ENCODE results near the gene SAPCD2. TPM values are rescaled to one million over a fixed set of nuclear protein-coding genes. Genes with fewer than 3 reads are reported as not detected.

The SAPCD2 gene
- total RNA-seq, 4 donors from 2014 or later, result 0.17 to 0.40 (median 0.26) TPM; not detected in 1

DNA sequence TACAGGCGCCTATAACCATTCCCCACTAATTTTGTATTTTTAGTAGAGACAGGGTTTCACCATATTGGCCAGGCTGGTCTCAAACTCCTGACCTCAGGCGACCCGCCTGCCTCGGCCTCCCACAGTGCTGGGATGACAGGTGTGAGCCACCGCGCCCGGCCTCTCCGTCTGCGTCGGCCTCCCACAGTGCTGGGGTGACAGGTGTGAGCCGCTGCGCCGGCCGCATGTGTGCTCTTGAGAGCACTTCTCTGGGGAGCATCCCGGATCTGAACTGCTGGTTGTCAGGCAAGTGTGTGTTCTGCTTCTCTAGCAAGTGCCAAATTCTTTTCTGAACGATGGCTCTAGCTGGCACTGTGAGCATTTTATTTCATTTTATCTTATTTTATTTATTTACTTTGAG is 12.8 kb downstream of the SAPCD2 start:
- Histone ChIP-seq H3K36me3 (no peaks in the 10 kb centered on the region), H3K4me3 (no peak overlapping the region), H3K9me3 (no peaks in the 10 kb centered on the region), H3K27ac (replicated peaks in 1 of 4) (no peak overlapping the region), H3K27me3 (peaks cover 7 to 19% (median 11%) of the 10 kb centered on the region in 4 donors), H3K4me1 (peaks cover 31 to 56% (median 55%) of the 10 kb centered on the region in 4 donors)
- intact Hi-C loops (cut with DNase I), result no loop called here
- 54% methylated on average over 16 of the region's 16 CpGs for WGBS
- TF ChIP-seq, protein P1, sequence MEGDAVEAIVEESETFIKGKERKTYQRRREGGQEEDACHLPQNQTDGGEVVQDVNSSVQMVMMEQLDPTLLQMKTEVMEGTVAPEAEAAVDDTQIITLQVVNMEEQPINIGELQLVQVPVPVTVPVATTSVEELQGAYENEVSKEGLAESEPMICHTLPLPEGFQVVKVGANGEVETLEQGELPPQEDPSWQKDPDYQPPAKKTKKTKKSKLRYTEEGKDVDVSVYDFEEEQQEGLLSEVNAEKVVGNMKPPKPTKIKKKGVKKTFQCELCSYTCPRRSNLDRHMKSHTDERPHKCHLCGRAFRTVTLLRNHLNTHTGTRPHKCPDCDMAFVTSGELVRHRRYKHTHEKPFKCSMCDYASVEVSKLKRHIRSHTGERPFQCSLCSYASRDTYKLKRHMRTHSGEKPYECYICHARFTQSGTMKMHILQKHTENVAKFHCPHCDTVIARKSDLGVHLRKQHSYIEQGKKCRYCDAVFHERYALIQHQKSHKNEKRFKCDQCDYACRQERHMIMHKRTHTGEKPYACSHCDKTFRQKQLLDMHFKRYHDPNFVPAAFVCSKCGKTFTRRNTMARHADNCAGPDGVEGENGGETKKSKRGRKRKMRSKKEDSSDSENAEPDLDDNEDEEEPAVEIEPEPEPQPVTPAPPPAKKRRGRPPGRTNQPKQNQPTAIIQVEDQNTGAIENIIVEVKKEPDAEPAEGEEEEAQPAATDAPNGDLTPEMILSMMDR (IDR thresholded peaks at IDR 0.05), result no peak
- TF ChIP-seq EP300 (IDR thresholded peaks at IDR 0.05) (no peak), POLR2A (IDR thresholded peaks at IDR 0.05; ENCODE audit: low read depth) (no peak), POLR2AphosphoS5 (IDR thresholded peaks at IDR 0.05) (no peak)
- no peak for DNase-seq (ENCODE audit: extremely low spot score)

DNA sequence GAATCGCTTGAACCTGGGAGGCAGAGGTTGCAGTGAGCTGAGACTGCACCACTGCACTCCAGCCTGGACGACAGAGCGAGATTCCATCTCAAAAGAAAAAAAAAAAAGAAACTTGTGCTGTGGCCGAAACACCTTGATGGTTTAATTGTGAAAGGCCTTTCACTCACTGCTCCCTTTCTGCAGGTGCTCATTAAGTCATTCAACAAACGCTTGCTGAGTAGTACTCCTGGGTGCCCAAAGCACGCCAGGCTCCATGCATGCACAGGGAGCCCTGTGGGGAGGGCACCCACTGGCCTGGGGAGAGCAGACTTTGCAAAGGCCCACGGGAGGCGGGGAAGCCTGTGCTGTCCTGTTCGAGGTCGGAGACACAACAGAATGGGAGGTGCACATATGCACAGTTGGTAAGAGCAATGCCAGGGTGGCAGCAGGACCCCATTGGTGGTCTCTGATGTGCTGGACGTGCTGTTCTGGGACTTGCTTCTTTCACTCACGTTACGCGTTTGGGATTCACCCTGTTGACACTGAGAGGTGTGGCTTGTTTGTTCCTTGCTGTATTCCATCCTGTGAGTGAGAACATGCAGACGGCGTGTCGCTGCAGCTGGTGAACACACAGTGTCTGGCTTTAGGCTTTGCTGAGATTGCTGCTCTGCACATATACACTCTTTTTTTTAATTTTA is 13.5 kb downstream of the SAPCD2 start:
- Histone ChIP-seq H3K27me3 (peaks cover 7 to 26% (median 18%) of the 10 kb centered on the region in 4 donors), H3K9me3 (no peaks in the 10 kb centered on the region), H3K27ac (replicated peaks in 1 of 4) (no peak overlapping the region), H3K4me3 (no peak overlapping the region), H3K4me1 (peaks cover 31 to 56% (median 55%) of the 10 kb centered on the region in 4 donors), H3K36me3 (no peaks in the 10 kb centered on the region)
- 71% methylated on average over 17 of the region's 17 CpGs for WGBS
- TF ChIP-seq POLR2AphosphoS5 (IDR thresholded peaks at IDR 0.05), result peak in 1 of 2 donors; percentile 6
- TF ChIP-seq, protein P1 (IDR thresholded peaks at IDR 0.05), result no peak
- intact Hi-C loops (cut with DNase I), result no loop called here
- DNase-seq (ENCODE audit: extremely low spot score), result no peak

DNA sequence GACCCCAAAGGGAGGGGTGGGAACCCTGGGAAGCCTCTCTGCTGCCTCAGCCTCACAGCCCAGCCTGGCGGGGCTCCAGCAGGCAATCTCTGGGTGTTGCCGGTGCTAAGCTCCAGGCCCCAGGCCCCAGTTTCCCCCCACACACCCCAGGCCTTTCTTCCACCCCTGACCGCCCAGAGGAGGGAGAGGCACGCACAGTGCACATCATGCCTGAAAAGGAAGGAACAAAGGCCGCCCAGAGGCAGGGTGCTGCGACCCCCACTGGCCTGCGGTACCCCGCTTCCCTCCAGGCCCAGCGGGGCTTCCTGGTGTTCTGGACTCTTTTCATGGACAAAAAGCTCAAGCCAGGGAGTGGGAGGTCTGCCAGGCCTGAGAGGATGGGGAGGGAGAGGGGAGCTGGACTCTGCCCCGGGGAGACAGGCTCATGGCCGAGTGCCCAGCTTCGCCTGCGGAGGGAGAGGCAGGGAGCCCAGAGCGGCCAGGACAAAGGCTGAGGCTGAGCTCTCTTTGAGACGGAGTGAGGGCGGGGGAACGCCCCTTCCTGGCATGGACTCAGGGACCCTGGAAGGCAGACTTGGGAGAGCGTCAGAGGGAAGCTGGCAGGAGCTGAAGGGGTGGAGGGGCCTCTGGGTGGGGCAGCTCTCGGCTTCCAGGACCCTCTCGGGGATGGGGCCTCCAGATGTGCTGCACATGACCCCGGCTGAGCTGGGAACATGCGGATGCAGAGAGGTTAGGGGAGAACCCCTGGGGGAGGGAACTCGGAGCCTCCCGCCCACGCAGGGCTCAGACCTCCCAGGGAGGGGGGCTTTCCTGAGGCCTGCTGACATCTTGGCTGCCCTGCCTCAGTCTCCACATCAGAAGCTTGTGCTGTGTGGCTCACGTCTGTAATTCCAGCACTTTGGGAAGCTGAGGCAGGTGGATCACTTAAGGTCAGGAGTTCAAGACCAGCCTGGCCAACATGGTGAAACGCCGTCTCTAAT is 14.7 kb downstream of the SAPCD2 start:
- Histone ChIP-seq H3K9me3 (no peaks in the 10 kb centered on the region), H3K27ac (replicated peaks in 1 of 4) (peak overlapping the region; percentile 59 to 73 (median 64)), H3K4me1 (peaks cover 31 to 56% (median 55%) of the 10 kb centered on the region in 4 donors), H3K27me3 (peaks cover 7 to 38% (median 24%) of the 10 kb centered on the region in 4 donors), H3K36me3 (no peaks in the 10 kb centered on the region), H3K4me3 (peak overlapping the region in 2 of 4 donors; percentile 8 to 22)
- WGBS, result 36% methylated on average over 8 of the region's 28 CpGs
- intact Hi-C loops (cut with DNase I), result no loop called here
- DNase-seq (ENCODE audit: extremely low spot score), result no peak
- TF ChIP-seq POLR2AphosphoS5 (IDR thresholded peaks at IDR 0.05) (peak in 1 of 2 donors; percentile 39), EP300 (IDR thresholded peaks at IDR 0.05) (no peak)

DNA sequence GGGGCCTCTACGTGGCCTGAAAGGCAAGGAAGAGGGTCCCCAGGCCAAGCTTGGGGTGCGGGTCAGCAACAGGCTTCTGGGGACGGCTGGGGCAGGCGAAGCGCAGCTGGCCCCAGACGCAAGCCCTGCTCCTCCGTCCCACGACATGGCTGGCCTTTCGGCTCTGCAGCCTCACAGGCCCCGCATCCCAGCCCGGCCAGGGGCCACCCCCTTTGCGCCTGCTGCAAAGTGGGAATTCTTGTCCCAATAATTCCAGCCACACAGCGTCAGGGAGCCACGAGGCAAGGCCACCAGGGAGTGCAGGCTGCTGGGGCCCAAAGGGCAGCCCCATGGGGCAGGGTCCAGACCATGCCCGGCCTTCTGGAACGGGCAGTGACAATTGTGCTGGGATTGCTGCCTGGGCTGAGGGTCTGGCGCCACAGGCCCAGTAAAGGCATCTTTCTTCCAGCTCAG is 15.4 kb downstream of the SAPCD2 start:
- H3K9me3 ChIP-seq, result no peaks in the 10 kb centered on the region
- DNase-seq (ENCODE audit: extremely low spot score), result no peak
- no peaks in the 10 kb centered on the region for H3K36me3 ChIP-seq
- H3K27ac ChIP-seq (replicated peaks in 1 of 4), result peak overlapping the region; percentile 59 to 73 (median 64)
- 72% methylated on average over 17 of the region's 17 CpGs for WGBS
- H3K27me3 ChIP-seq, result peaks cover 7 to 45% (median 24%) of the 10 kb centered on the region in 4 donors
- peaks cover 31 to 56% (median 55%) of the 10 kb centered on the region in 4 donors for H3K4me1 ChIP-seq
- TF ChIP-seq, protein P1 (IDR thresholded peaks at IDR 0.05), result no peak
- no peak for TF ChIP-seq POLR2AphosphoS5 (IDR thresholded peaks at IDR 0.05)
- TF ChIP-seq POLR2A (IDR thresholded peaks at IDR 0.05; ENCODE audit: low read depth), result no peak
- TF ChIP-seq EP300 (IDR thresholded peaks at IDR 0.05), result no peak
- intact Hi-C loops (cut with DNase I), result no loop called here
- H3K4me3 ChIP-seq, result no peak overlapping the region
